Hippocampal formation (tissue), 2 donors: Measurements from ENCODE around the gene TTC21B.

Experiments used
- DNase-seq, 2 donors: peaks; one replicate each; lab custom pipeline; 2025; lab: John Stamatoyannopoulos, UW

Gene TTC21B

GRCh38 chr2:165837122-165837521 lies 116.5 kb downstream of the TTC21B start:
- DNase-seq = no peak

- DNase-seq = no peak
Observed at GRCh38 chr2:165835363-165835762, 118.2 kb downstream of the TTC21B start.

GRCh38 chr2:165833156-165833555 lies 120.4 kb downstream of the TTC21B start:
- no peak for DNase-seq

- DNase-seq = no peak
Observed at GRCh38 chr2:165827921-165828276, 125.7 kb downstream of the TTC21B start.

GRCh38 chr2:165827016-165827920 lies 126.3 kb downstream of the TTC21B start:
- DNase-seq = no peak

- no peak for DNase-seq
Observed at GRCh38 chr2:165825041-165825440, 128.5 kb downstream of the TTC21B start.
